OCI-LY3 (cell line): Measurements from ENCODE around the gene HSPA8.
A peak's percentile ranks its signal among the peaks of the same experiment; 100 is the strongest.

Experiments used
- H2AFZ ChIP-seq: fragments of 200-600, 300-600 bp; shearing (Covaris generic); 2 replicates; pipeline ENCODE4 v1.6.0; 2014; ENCODE audit warnings: antibody characterized with exemption, low read depth, low read length
- H3K27ac ChIP-seq: fragments of 200-600, 300-600 bp; sonication (generic); 2 replicates; pipeline ENCODE4 v1.5.1; 2014; ENCODE audit warnings: mild to moderate bottlenecking, low read length, moderate library complexity, mixed read lengths
- H3K27me3 ChIP-seq: fragments of 200-600, 300-600 bp; sonication (generic); 2 replicates; pipeline ENCODE4 v1.6.1; 2014; ENCODE audit warnings: low read depth, low read length, mixed read lengths
- H3K36me3 ChIP-seq: fragments of 200-600, 300-600 bp; sonication (generic); replicated peaks from 2 replicates; pipeline ENCODE3; 2014; ENCODE audit warnings: low read depth, low read length, mixed read lengths
- H3K4me1 ChIP-seq: fragments of 300-600, 200-600 bp; sonication (generic); 2 replicates; pipeline ENCODE4 v1.6.1; 2014; ENCODE audit warnings: low read length, mixed read lengths
- H3K4me2 ChIP-seq: fragments of 200-600, 300-600 bp; sonication (generic); 2 replicates; pipeline ENCODE4 v1.6.1; 2014; ENCODE audit warnings: low read length, mixed read lengths
- H3K4me3 ChIP-seq: fragments of 300-600, 200-600 bp; sonication (generic); 2 replicates; pipeline ENCODE4 v1.5.1; 2014; ENCODE audit warnings: antibody characterized with exemption, mild to moderate bottlenecking, low read length, moderate library complexity
- H3K79me2 ChIP-seq: fragments of 300-600, 200-600 bp; shearing (Covaris generic); 2 replicates; pipeline ENCODE4 v1.6.1; 2014; ENCODE audit warnings: mild to moderate bottlenecking, low read length, mixed read lengths
- H3K9ac ChIP-seq: fragments of 300-600, 200-600 bp; shearing (Covaris generic); 2 replicates; pipeline ENCODE4 v1.6.0; 2014; ENCODE audit warnings: mild to moderate bottlenecking, low read length, moderate library complexity
- H3K9me3 ChIP-seq: fragments of 200-600, 300-600 bp; shearing (Covaris generic); 2 replicates; pipeline ENCODE4 v1.6.1; 2014; ENCODE audit warnings: low read length, mixed read lengths; ENCODE audit not compliant: insufficient read depth
- H4K20me1 ChIP-seq: fragments of 200-600, 300-600 bp; sonication (generic); 2 replicates; pipeline ENCODE4 v1.6.1; 2016; ENCODE audit warnings: low read length, mixed read lengths; ENCODE audit not compliant: insufficient read depth
- EZH2phosphoT487 ChIP-seq: fragments of 200-600 bp; shearing (Covaris generic); IDR thresholded peaks from 2 replicates; pipeline ENCODE4 v1.6.1; 2018; ENCODE audit warnings: antibody characterized with exemption, mixed run types, low read depth
- TF ChIP-seq, protein P1 (sequence below): fragments of 200-600, 300-600 bp; sonication (generic); IDR thresholded peaks from 2 replicates; pipeline ENCODE4 v1.5.1; 2014; ENCODE audit warnings: antibody characterized with exemption, low read length, low read depth

HSPA8 gene

GRCh38 chr11:123061403-123062157 is at the start of gene HSPA8:
TSS of gene HSPA8 (minus strand) at chr11:123062136. CDS start at chr11:123061324, 812 bp downstream.
- Histone ChIP-seq H3K9me3 (no peaks in the 10 kb centered on the region), H3K27ac (peak within 1 kb of the TSS; percentile 92), H2AFZ (peak within 1 kb of the TSS; percentile 68), H3K9ac (peak within 1 kb of the TSS; percentile 100), H3K36me3 (peaks cover 50% of the 10 kb centered on the region), H3K4me2 (peak within 1 kb of the TSS; percentile 98), H4K20me1 (peaks cover 47% of the 10 kb centered on the region), H3K4me3 (peak within 1 kb of the TSS; percentile 100), H3K27me3 (no peaks in the 10 kb centered on the region), H3K79me2 (peaks cover 78% of the 10 kb centered on the region), H3K4me1 (peaks cover 39% of the 10 kb centered on the region)
- TF ChIP-seq EZH2phosphoT487 = no peak
- TF ChIP-seq, protein P1, sequence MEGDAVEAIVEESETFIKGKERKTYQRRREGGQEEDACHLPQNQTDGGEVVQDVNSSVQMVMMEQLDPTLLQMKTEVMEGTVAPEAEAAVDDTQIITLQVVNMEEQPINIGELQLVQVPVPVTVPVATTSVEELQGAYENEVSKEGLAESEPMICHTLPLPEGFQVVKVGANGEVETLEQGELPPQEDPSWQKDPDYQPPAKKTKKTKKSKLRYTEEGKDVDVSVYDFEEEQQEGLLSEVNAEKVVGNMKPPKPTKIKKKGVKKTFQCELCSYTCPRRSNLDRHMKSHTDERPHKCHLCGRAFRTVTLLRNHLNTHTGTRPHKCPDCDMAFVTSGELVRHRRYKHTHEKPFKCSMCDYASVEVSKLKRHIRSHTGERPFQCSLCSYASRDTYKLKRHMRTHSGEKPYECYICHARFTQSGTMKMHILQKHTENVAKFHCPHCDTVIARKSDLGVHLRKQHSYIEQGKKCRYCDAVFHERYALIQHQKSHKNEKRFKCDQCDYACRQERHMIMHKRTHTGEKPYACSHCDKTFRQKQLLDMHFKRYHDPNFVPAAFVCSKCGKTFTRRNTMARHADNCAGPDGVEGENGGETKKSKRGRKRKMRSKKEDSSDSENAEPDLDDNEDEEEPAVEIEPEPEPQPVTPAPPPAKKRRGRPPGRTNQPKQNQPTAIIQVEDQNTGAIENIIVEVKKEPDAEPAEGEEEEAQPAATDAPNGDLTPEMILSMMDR = no peak

- Histone ChIP-seq H3K27me3 (peaks cover 35% of the 10 kb centered on the region), H2AFZ (no peak overlapping the region), H3K9ac (no peak overlapping the region), H4K20me1 (no peaks in the 10 kb centered on the region), H3K79me2 (no peaks in the 10 kb centered on the region), H3K9me3 (no peaks in the 10 kb centered on the region), H3K4me1 (no peaks in the 10 kb centered on the region), H3K4me2 (no peak overlapping the region), H3K36me3 (no peaks in the 10 kb centered on the region), H3K27ac (no peak overlapping the region), H3K4me3 (no peak overlapping the region)
- TF ChIP-seq, protein P1 = peak; percentile 81
- TF ChIP-seq EZH2phosphoT487 = no peak
These were observed 49.5 kb upstream of the HSPA8 start for GRCh38 chr11:123111465-123111864.

GRCh38 chr11:123110397-123110796 is 48.5 kb upstream of the HSPA8 start:
- no peak for TF ChIP-seq EZH2phosphoT487
- TF ChIP-seq, protein P1 = no peak

GRCh38 chr11:123107945-123108495 is 46.1 kb upstream of the HSPA8 start:
- TF ChIP-seq EZH2phosphoT487 = no peak
- TF ChIP-seq, protein P1 = no peak
- Histone ChIP-seq H3K27ac (no peak overlapping the region), H4K20me1 (no peaks in the 10 kb centered on the region), H3K36me3 (no peaks in the 10 kb centered on the region), H3K27me3 (peaks cover 26% of the 10 kb centered on the region), H3K9me3 (no peaks in the 10 kb centered on the region), H3K4me3 (no peak overlapping the region), H2AFZ (no peak overlapping the region), H3K79me2 (no peaks in the 10 kb centered on the region), H3K4me1 (no peaks in the 10 kb centered on the region), H3K9ac (no peak overlapping the region), H3K4me2 (no peak overlapping the region)

More at GRCh38 chr11:123110397-123110796, 48.5 kb upstream of the HSPA8 start:
- H3K27ac ChIP-seq = no peak overlapping the region
- H3K4me2 ChIP-seq = no peak overlapping the region
- H3K9me3 ChIP-seq = no peaks in the 10 kb centered on the region
- H2AFZ ChIP-seq = no peak overlapping the region
- no peaks in the 10 kb centered on the region for H4K20me1 ChIP-seq
- H3K79me2 ChIP-seq = no peaks in the 10 kb centered on the region
- peaks cover 35% of the 10 kb centered on the region for H3K27me3 ChIP-seq
- no peaks in the 10 kb centered on the region for H3K4me1 ChIP-seq
- no peaks in the 10 kb centered on the region for H3K36me3 ChIP-seq
- no peak overlapping the region for H3K9ac ChIP-seq
- H3K4me3 ChIP-seq = no peak overlapping the region
